Neural cell (in vitro differentiated cells): Measurements from ENCODE around the gene PRR18. TPM values are rescaled to one million over a fixed set of nuclear protein-coding genes. Genes with fewer than 3 reads are reported as not detected.

Experiments
- H2AFZ ChIP-seq: fragments of 200-600, 300-800 bp; sonication (generic), shearing (Covaris generic); 2 replicates; pipeline ENCODE4 v1.6.0; 2014; ENCODE audit warnings: low read depth, mild to moderate bottlenecking, antibody characterized with exemption, low read length, moderate library complexity
- H3F3A ChIP-seq: fragments of 200-600 bp; shearing (Covaris generic); 2 replicates; pipeline ENCODE4 v1.6.1; 2016; ENCODE audit warnings: mild to moderate bottlenecking, moderate library complexity, mixed read lengths, antibody characterized with exemption, low read length; ENCODE audit not compliant: insufficient read depth, poor library complexity, severe bottlenecking
- H3K27ac ChIP-seq: fragments of 200-600, 300-800 bp; sonication (generic), shearing (Covaris generic); 2 replicates; pipeline ENCODE4 v1.5.1; 2014; ENCODE audit warnings: mild to moderate bottlenecking, low read length, moderate library complexity
- H3K27me3 ChIP-seq: fragments of 300-800, 200-600 bp; sonication (generic), shearing (Covaris generic); 2 replicates; pipeline ENCODE4 v1.6.0; 2014; ENCODE audit warnings: mild to moderate bottlenecking, low read depth, low read length, moderate library complexity; ENCODE audit not compliant: insufficient read depth
- H3K36me3 ChIP-seq: fragments of 300-800, 200-600 bp; sonication (generic), shearing (Covaris generic); 2 replicates; pipeline ENCODE4 v1.5.1; 2014; ENCODE audit warnings: mild to moderate bottlenecking, antibody characterized with exemption, low read length, moderate library complexity; ENCODE audit not compliant: insufficient read depth
- H3K4me2 ChIP-seq: fragments of 300-800, 200-600 bp; sonication (generic), shearing (Covaris generic); 2 replicates; pipeline ENCODE4 v1.6.0; 2014; ENCODE audit warnings: mild to moderate bottlenecking, low read length
- H3K4me3 ChIP-seq: fragments of 300-800, 200-600 bp; sonication (generic), shearing (Covaris generic); 2 replicates; pipeline ENCODE4 v1.5.1; 2014; ENCODE audit warnings: mild to moderate bottlenecking, low read length, moderate library complexity
- H3K79me2 ChIP-seq: fragments of 200-600 bp; shearing (Covaris generic); replicated peaks from 2 replicates; pipeline ENCODE4 v1.6.0; 2014; ENCODE audit warnings: mild to moderate bottlenecking, low read length, moderate library complexity; ENCODE audit not compliant: insufficient read depth
- H3K9ac ChIP-seq: fragments of 300-800, 200-600 bp; sonication (generic), shearing (Covaris generic); 2 replicates; pipeline ENCODE4 v1.6.1; 2016; ENCODE audit warnings: mild to moderate bottlenecking, low read length, mixed read lengths
- H3K9me2 ChIP-seq: fragments of 200-600 bp; shearing (Covaris generic); 2 replicates; pipeline ENCODE4 v1.6.1; 2016; ENCODE audit warnings: mild to moderate bottlenecking, low read length, mixed read lengths; ENCODE audit not compliant: insufficient read depth
- H3K9me3 ChIP-seq: fragments of 200-600, 300-800 bp; sonication (generic), shearing (Covaris generic); 2 replicates; pipeline ENCODE4 v1.6.1; 2016; ENCODE audit warnings: mild to moderate bottlenecking, mixed run types, low read length, moderate library complexity, mixed read lengths
- H4K20me1 ChIP-seq: fragments of 200-600 bp; shearing (Covaris generic); 2 replicates; pipeline ENCODE4 v1.6.1; 2016; ENCODE audit warnings: mild to moderate bottlenecking, mixed run types; ENCODE audit not compliant: insufficient read depth
- CTCF ChIP-seq: fragments of 450-650 bp; IDR thresholded peaks from 2 replicates; pipeline ENCODE4 v1.5.1; 2014; ENCODE audit warnings: antibody characterized with exemption, mild to moderate bottlenecking, moderate library complexity; ENCODE audit not compliant: poor library complexity, severe bottlenecking
- EZH2 ChIP-seq: fragments of 200-600, 300-800 bp; shearing (Covaris generic), sonication (generic); IDR thresholded peaks from 2 replicates; pipeline ENCODE4 v1.6.1; 2014; ENCODE audit warnings: antibody characterized with exemption, low read length, borderline replicate concordance, mild to moderate bottlenecking; ENCODE audit not compliant: insufficient read depth, poor library complexity, severe bottlenecking
- SMC3 ChIP-seq: fragments of 450-650 bp; conservative IDR thresholded peaks from 2 replicates; pipeline ENCODE4 v1.6.1; 2014; ENCODE audit warnings: antibody characterized with exemption, mild to moderate bottlenecking, moderate library complexity; ENCODE audit not compliant: poor library complexity
- TAF1 ChIP-seq: IDR thresholded peaks from 2 replicates; pipeline ENCODE4 v1.6.1; 2012; ENCODE audit warnings: low read depth
- polyA plus RNA-seq: library from polyadenylated mRNA; depleted of rRNA; stranded (reverse); fragments of >200 nt; gene quantifications from 2 replicates; pipeline ENCODE4 v1.2.3, GENCODE V29; 2014

Gene PRR18
- polyA plus RNA-seq, 1 donor from 2014 or later: not detected

GRCh38 chr6:166257911-166258318 lies 50.3 kb downstream of the PRR18 start:
- Histone ChIP-seq H3F3A (no peaks in the 10 kb centered on the region), H3K36me3 (no peaks in the 10 kb centered on the region), H3K9ac (no peak overlapping the region), H3K9me2 (no peaks in the 10 kb centered on the region), H4K20me1 (no peaks in the 10 kb centered on the region), H3K4me3 (no peak overlapping the region), H3K27ac (no peak overlapping the region), H3K4me2 (no peak overlapping the region), H2AFZ (no peak overlapping the region), H3K9me3 (no peaks in the 10 kb centered on the region), H3K27me3 (peaks cover 33% of the 10 kb centered on the region), H3K79me2 (no peaks in the 10 kb centered on the region)
- TF ChIP-seq SMC3 (no peak), CTCF (no peak), EZH2 (no peak), TAF1 (no peak)

Other genes with a start within 250 kb of the PRR18 start
- not detected in 2 replicates for gene TBXT, start 140.5 kb downstream of the PRR18 start, polyA plus RNA-seq
- gene SFT2D1, start 34.2 kb upstream of the PRR18 start, polyA plus RNA-seq: 78.5 and 81.7 TPM in 2 replicates
- 88.8 and 112 TPM in 2 replicates for gene MPC1, start 74.5 kb upstream of the PRR18 start, polyA plus RNA-seq